ENCODE measurements around the gene THAP12.

DNA sequence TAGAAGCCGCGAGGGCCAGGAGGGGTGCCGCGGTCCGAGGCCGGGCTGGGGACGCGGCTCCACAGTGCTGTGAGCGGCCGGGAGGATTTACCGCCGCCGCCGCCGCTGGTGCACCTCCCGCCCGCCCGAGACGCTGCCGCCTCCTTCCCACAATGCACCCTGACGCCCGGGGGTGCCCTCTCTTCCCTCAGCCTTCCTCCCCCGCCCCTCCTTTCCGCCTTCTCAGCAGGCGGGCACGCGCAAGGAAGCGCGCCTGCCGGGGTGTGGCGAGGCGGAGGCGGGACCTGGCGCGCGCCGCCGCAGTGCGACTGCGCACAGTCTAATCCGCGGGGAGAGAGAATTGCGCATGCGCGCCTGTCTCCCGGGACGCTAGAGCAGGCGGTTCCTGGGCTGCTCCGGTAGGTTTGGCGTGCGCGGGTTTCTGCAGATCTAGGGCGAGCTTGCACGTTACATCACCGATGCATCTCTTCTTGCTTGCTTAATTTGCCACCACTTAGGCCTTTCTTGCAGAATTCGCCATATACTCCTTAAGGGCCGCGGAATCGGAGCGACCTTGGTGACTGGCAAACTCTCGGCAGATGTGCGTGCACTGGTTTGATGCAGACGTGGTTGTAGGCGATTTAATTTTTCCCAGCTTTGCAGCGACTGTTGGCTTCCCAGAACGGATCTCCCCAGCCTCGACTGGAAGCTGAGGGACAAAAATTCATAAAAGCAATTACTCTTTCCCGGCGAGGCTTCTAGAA, at the start of gene THAP12, which contains the start of gene GVQW3:
- TF ChIP-seq, protein P1, sequence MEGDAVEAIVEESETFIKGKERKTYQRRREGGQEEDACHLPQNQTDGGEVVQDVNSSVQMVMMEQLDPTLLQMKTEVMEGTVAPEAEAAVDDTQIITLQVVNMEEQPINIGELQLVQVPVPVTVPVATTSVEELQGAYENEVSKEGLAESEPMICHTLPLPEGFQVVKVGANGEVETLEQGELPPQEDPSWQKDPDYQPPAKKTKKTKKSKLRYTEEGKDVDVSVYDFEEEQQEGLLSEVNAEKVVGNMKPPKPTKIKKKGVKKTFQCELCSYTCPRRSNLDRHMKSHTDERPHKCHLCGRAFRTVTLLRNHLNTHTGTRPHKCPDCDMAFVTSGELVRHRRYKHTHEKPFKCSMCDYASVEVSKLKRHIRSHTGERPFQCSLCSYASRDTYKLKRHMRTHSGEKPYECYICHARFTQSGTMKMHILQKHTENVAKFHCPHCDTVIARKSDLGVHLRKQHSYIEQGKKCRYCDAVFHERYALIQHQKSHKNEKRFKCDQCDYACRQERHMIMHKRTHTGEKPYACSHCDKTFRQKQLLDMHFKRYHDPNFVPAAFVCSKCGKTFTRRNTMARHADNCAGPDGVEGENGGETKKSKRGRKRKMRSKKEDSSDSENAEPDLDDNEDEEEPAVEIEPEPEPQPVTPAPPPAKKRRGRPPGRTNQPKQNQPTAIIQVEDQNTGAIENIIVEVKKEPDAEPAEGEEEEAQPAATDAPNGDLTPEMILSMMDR (IDR thresholded peaks at IDR 0.05) = peak in 6 of 12 donors; percentile 14 to 59 (median 35)
- TF ChIP-seq POLR2A (IDR thresholded peaks at IDR 0.05) = peak; percentile 28 to 91

All from heart left ventricle (tissue), 13 donors.